ENCODE measurements around the gene WDR83. TPM values are rescaled to one million over a fixed set of nuclear protein-coding genes. Genes with fewer than 3 reads are reported as not detected.

Gene WDR83
- total RNA-seq, 1 donor from 2014 or later: 14.6 TPM

DNA sequence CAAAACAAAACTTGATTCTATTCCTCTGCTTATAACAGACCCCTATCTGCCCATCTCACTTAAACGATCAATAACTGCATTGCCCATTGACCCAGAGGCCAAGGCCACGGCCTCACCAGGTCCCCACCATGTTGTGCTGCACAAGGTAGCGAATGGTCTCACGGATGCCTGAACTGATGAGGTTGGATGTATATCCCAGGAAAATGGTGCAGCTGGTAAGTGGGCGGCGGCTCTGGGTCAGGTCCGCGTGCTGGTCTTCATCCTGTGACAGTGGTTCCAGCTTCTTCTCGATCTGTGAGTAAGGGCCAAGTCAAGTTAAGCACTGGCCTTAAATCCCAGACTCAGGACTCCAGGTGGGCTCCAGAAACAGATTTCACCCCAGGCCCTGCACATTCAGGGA, 13.4 kb downstream of the WDR83 start:
- TF ChIP-seq, protein P1, sequence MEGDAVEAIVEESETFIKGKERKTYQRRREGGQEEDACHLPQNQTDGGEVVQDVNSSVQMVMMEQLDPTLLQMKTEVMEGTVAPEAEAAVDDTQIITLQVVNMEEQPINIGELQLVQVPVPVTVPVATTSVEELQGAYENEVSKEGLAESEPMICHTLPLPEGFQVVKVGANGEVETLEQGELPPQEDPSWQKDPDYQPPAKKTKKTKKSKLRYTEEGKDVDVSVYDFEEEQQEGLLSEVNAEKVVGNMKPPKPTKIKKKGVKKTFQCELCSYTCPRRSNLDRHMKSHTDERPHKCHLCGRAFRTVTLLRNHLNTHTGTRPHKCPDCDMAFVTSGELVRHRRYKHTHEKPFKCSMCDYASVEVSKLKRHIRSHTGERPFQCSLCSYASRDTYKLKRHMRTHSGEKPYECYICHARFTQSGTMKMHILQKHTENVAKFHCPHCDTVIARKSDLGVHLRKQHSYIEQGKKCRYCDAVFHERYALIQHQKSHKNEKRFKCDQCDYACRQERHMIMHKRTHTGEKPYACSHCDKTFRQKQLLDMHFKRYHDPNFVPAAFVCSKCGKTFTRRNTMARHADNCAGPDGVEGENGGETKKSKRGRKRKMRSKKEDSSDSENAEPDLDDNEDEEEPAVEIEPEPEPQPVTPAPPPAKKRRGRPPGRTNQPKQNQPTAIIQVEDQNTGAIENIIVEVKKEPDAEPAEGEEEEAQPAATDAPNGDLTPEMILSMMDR (conservative IDR thresholded peaks at IDR 0.05): no peak
- peaks cover 6% of the 10 kb centered on the region for H3K4me1 Mint-ChIP-seq (ENCODE audit: unreplicated experiment)
- no peaks in the 10 kb centered on the region for H3K9me3 Mint-ChIP-seq
- H3K36me3 Mint-ChIP-seq: peaks cover 22% of the 10 kb centered on the region
- DNase-seq (ENCODE audit: extremely low spot score, unreplicated experiment): no peak
- H3K27me3 Mint-ChIP-seq: no peaks in the 10 kb centered on the region
- H3K27ac Mint-ChIP-seq: no peak overlapping the region
- H3K4me3 Mint-ChIP-seq: peak overlapping the region; percentile 39

DNA sequence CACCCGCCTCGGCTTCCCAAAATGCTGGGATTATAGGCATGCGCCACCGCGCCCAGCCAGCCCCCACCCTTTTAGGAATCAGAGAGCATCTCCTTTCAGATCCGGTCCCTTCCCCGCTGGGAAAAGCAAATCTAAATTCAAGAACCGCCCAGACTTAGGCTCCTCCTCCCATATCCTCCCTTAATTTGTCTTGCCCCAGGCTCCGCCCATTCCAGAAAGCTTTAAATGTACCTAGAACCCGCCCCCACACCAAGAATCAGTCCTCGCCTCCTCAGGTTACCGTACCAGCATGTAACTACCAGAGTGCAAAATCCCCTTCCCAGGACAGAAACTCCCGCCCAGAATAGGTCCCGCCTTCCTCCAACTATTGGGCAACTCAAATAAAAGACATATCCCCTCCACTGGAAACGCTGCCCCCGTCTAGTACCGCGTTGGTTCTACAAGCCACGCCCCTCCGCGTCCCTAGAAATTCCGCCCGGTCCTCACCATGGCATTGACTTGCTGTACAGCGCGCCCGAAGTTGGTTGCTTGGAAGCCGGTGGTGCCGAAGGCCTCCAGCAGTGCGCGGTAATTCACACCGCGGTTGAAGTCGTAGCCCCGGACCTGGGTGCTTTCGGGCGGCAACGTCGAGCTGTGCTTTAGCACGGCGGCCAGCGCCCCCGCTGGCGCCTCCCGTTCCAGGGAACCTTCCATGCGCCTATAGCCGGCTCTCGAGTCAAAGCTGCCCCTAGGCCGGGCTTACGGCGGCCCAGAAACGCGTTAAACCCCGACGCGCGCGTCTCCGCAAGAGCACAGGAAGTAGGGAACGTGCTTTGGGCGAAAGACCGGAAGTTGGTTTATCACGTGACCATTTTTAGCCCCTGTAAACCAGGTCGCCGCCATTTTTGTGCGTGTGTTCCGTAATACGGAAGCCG, 14.7 kb downstream of the WDR83 start, which contains the start of gene DHPS:
Gene DHPS (minus strand): TSS at position 807 of the 914 bp plus-strand sequence. CDS start 114 bp downstream, at position 693.
- TF ChIP-seq, protein P1 (conservative IDR thresholded peaks at IDR 0.05): no peak
- Mint-ChIP-seq H3K4me3 (peak within 1 kb of the TSS; percentile 98), H3K27ac (peak within 1 kb of the TSS; percentile 97), H3K36me3 (peaks cover 20% of the 10 kb centered on the region), H3K4me1 (ENCODE audit: unreplicated experiment) (peaks cover 6% of the 10 kb centered on the region), H3K9me3 (no peaks in the 10 kb centered on the region), H3K27me3 (no peaks in the 10 kb centered on the region)
- DNase-seq (ENCODE audit: extremely low spot score, unreplicated experiment): peak; percentile 88

DNA sequence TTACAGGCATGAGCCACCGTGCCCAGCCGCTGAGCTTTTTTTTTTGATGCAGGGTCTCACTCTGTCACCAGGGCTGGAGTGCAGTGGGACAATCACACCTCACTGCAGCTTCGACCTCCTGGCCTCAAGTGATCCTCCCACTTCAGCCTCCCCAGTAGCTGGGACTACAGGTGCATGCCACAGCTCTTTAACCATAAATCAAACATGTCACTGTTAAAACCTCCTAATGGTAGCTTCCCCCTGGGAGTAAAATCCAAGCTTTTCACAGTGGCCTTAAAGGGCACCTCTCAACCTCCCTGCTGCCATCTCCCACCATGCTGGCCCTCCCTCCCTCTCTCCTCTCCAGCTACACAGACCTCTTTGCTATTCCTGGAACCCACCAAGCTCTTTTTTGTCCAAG, 19.2 kb downstream of the WDR83 start:
- Mint-ChIP-seq H3K27ac (no peak overlapping the region), H3K4me1 (ENCODE audit: unreplicated experiment) (peaks cover 6% of the 10 kb centered on the region), H3K4me3 (no peak overlapping the region), H3K27me3 (no peaks in the 10 kb centered on the region), H3K36me3 (peaks cover 6% of the 10 kb centered on the region), H3K9me3 (no peaks in the 10 kb centered on the region)
- no peak for DNase-seq (ENCODE audit: extremely low spot score, unreplicated experiment)
- TF ChIP-seq, protein P1 (conservative IDR thresholded peaks at IDR 0.05): no peak

DNA sequence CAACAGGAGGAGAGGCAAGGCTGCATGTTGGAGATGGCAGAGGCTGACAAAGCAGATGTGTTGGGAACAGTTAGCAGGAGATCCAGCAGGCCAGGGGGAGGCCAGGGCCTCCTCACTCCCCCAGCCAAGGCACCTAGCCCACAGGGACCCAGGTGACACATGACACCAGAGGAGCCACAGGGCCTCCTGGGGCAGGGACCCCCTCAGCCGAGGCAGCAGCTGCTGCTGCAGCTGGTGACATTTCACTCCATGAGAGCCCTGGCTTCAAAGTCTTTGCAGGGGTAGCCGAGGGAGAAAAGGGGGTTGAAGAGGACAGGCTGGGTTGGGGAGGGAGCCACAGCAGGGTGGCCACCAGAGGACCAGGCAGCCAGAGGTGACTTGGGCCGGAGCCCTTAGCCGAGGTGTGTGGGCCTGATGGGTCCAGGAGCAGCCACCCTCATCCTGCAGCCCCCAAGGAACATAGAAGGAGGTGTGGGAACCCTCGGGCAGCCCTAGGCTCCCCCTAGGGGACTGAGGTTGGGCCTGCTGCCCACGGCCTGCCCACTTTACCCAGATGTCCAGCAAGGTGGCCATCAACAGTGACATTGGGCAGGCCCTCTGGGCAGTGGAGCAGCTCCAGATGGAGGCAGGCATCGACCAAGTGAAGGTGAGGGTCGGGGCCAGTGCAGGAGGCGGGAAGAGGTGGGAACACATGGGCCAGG, 21.0 kb downstream of the WDR83 start, which contains the start of gene GNG14:
Gene GNG14 (plus strand): TSS at position 503 of the 701 bp plus-strand sequence. CDS start 51 bp downstream, at position 554.
- no peaks in the 10 kb centered on the region for H3K36me3 Mint-ChIP-seq
- DNase-seq (ENCODE audit: extremely low spot score, unreplicated experiment): no peak
- H3K4me1 Mint-ChIP-seq (ENCODE audit: unreplicated experiment): no peaks in the 10 kb centered on the region
- no peak within 1 kb of the TSS for H3K4me3 Mint-ChIP-seq
- H3K27me3 Mint-ChIP-seq: no peaks in the 10 kb centered on the region
- TF ChIP-seq, protein P1 (conservative IDR thresholded peaks at IDR 0.05): no peak
- no peaks in the 10 kb centered on the region for H3K9me3 Mint-ChIP-seq
- H3K27ac Mint-ChIP-seq: no peak within 1 kb of the TSS

DNA sequence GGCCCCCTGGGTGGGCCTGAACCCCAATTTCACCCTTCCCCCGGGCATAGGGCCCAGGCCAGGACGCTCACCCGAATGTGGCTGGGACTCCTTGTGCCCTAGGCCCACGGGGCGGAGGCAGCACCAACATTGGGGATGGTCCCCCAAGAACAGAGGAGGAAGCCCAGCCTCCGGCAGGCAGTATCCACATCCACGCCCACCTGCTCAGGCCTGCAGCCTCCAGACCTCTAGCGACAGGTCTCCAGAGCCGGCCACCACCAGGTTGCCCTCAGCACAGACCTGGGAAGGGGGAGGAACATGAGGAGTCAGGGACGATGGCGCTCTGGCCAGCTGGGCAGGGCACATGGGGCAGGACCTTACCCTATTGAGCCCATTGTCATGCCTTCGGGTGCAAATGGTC, 22.4 kb downstream of the WDR83 start:
- no peaks in the 10 kb centered on the region for H3K36me3 Mint-ChIP-seq

More for the DNA sequence above, 22.4 kb downstream of the WDR83 start:
- DNase-seq (ENCODE audit: extremely low spot score, unreplicated experiment): no peak
- Mint-ChIP-seq H3K4me1 (ENCODE audit: unreplicated experiment) (no peaks in the 10 kb centered on the region), H3K27me3 (no peaks in the 10 kb centered on the region), H3K9me3 (no peaks in the 10 kb centered on the region), H3K4me3 (no peak overlapping the region), H3K27ac (no peak overlapping the region)
- TF ChIP-seq, protein P1 (conservative IDR thresholded peaks at IDR 0.05): no peak
